ENCODE data around the gene CLDN7. TPM values are rescaled to one million over a fixed set of nuclear protein-coding genes. Genes with fewer than 3 reads are reported as not detected.
A peak's percentile ranks its signal among the peaks of the same experiment; 100 is the strongest.

The CLDN7 gene
- total RNA-seq, 1 experiment from 2014 or later: 286 TPM

DNA sequence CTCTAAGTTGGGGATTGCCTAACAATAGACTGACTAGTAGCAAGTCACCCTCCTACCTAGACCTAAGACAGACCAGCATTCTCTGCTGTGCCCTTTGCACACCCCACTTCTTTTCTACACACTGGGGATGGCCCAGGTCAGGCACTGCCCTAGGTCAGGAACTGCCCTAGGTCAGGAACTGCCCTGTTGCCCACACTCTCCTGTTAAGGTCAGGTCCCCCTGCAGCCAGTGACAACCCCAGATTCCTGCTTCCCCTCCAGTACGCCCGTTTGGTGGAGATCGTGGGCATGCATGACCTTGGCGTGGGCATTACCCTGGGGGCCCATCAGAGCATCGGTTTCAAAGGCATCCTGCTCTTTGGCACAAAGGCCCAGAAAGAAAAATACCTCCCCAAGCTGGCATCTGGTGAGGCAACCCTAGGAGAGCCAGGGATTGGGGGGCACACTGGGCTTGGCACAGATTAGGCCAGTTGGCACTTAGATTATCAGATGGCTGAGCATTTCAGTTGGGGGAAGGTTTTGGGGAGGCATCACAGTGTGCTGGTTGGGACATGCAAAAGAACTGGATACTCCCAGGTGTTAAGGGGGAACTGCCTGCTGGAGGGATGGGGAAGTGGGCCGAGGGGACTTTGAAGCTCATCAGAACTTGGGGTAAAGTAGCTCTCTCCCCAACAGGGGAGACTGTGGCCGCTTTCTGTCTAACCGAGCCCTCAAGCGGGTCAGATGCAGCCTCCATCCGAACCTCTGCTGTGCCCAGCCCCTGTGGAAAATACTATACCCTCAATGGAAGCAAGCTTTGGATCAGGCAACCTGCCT is 40.8 kb downstream of the CLDN7 start:
- no TSS peak for BruUV-seq (replicated peaks)
- RAD21 ChIA-PET (ENCODE audit: low non-redundant PET in 1 of 2, low total read pairs in 2 of 2, uncharacterized antibody in 2 of 2, unreplicated experiment in 2 of 2): interaction anchor here (0.6 to 1.2 kb wide), 6 partner anchors 15 to 189 kb away, joined by 3 to 7 read pairs (median 5); no protein-coding TSS in a partner anchor

More for the DNA sequence above, 40.8 kb downstream of the CLDN7 start:
- peak overlapping the region; percentile 69 to 75 for H3K4me3 ChIP-seq (replicated peaks in 1 of 2; ENCODE audit: low read depth in 1 of 2, low read length in 2 of 2)
- H2AFZ ChIP-seq (ENCODE audit: low read depth, low read length, poor library complexity, severe bottlenecking): no peak overlapping the region
- H3K9me3 ChIP-seq (ENCODE audit: control insufficient read depth in 1 of 2, insufficient read depth in 1 of 2, low read depth in 1 of 2, low read length in 2 of 2): no peaks in the 10 kb centered on the region
- no peak for TF ChIP-seq FOSL1 (IDR thresholded peaks at IDR 0.05; ENCODE audit: low read depth)
- no peak for TF ChIP-seq YY1 (IDR thresholded peaks at IDR 0.05; ENCODE audit: extremely low read depth, insufficient replicate concordance, low read depth, low read length)
- no peak for TF ChIP-seq ZFX (IDR thresholded peaks at IDR 0.05)
- TF ChIP-seq TCF7L2 (IDR thresholded peaks at IDR 0.05; ENCODE audit: borderline replicate concordance, extremely low read depth, insufficient read depth, insufficient read length): no peak
- no peak; the same call in 1 of the 2 replicates for TF ChIP-seq POLR2AphosphoS5 (IDR thresholded peaks at IDR 0.05; ENCODE audit: low read depth, low read length)
- no peak for TF ChIP-seq EZH2 (IDR thresholded peaks at IDR 0.05)
- no peak for TF ChIP-seq SRF (IDR thresholded peaks at IDR 0.05; ENCODE audit: low read depth)
- TF ChIP-seq REST (IDR thresholded peaks at IDR 0.05; ENCODE audit: low read depth): no peak
- H4K20me1 ChIP-seq (ENCODE audit: insufficient read depth): no peaks in the 10 kb centered on the region
- CTCF ChIA-PET: interaction anchor here (0.9 to 2.8 kb wide), 14 partner anchors 8 to 339 kb away, joined by 3 to 37 read pairs (median 5); partner anchors contain the start of genes GABARAP, NEURL4, PHF23 and SLC2A4
- H3K27me3 ChIP-seq (ENCODE audit: insufficient read depth, low read length): no peaks in the 10 kb centered on the region
- H3K4me2 ChIP-seq (ENCODE audit: low read length): peak overlapping the region; percentile 96
- peaks cover 30 to 41% of the 10 kb centered on the region in 2 experiments; a peak in 3 of 4 replicates for H3K36me3 ChIP-seq (ENCODE audit: control insufficient read depth in 1 of 2, insufficient read depth in 2 of 2, low read length in 2 of 2)
- POLR2A ChIA-PET: interaction anchor here (1.1 to 3.2 kb wide), 8 partner anchors 13 to 363 kb away, joined by 3 to 19 read pairs (median 9); partner anchors contain the start of genes DVL2, GABARAP and MPDU1
- H3K9me2 ChIP-seq (ENCODE audit: insufficient read depth): no peaks in the 10 kb centered on the region
- DNase-seq (ENCODE audit: low read depth, low spot score): no peak
- ATAC-seq: no peak
- H3K79me2 ChIP-seq (ENCODE audit: insufficient read depth, low read length): peaks cover 30% of the 10 kb centered on the region
- H3K4me1 ChIP-seq (ENCODE audit: control insufficient read depth in 1 of 2, insufficient read depth in 2 of 2, low read length in 2 of 2): peaks cover 7 to 41% of the 10 kb centered on the region in 2 experiments; a peak in 3 of 4 replicates
- peak overlapping the region; percentile 99 for H3K27ac ChIP-seq (ENCODE audit: low read depth, low read length)
- intact Hi-C loops (cut with micrococcal nuclease): loop anchor here (2.0 kb wide), 1 partner anchor 75 kb away; no protein-coding TSS in a partner anchor
- H3K9ac ChIP-seq (ENCODE audit: low read length): peak overlapping the region; percentile 95

Data from HCT116 (cell line).